GM10266 (cell line): Measurements from ENCODE around the gene DDX31.
"Not testable (repeated sequence)": the region's sequence is repeated elsewhere in the genome, so short reads cannot be mapped to it uniquely, and the experiment has no call there.

ENCODE experiments used
- DNase-seq: peaks from one replicate; pipeline ENCODE4 v3.0.0; 2012; ENCODE audit errors: extremely low spot score
- TF ChIP-seq, protein P1 (sequence below): IDR thresholded peaks from 2 replicates; pipeline ENCODE4 v1.5.1; 2012; ENCODE audit warnings: mild to moderate bottlenecking, low read depth; ENCODE audit not compliant: control insufficient read depth, insufficient read depth; ENCODE audit errors: missing control alignments

The DDX31 gene

DNA sequence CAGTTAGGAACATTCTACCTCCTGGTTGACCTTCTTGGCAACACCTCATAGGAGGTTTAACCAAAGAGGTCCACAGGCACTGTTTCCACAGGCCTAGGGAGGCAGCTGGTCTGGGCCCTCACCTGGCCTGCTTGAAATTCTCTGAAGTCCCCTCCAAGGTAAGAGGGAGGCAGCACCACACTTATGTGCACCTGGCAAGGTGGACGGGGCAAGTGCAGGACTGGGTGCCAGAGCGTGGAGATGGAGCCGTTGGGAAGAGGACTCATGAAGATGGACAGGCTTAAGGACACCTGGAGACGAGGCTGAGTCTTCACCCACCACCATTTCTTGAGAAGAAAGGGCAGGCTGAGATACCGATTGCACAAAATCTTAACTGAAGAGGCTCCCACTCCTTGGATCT lies 94.0 kb downstream of the DDX31 start:
- TF ChIP-seq, protein P1, sequence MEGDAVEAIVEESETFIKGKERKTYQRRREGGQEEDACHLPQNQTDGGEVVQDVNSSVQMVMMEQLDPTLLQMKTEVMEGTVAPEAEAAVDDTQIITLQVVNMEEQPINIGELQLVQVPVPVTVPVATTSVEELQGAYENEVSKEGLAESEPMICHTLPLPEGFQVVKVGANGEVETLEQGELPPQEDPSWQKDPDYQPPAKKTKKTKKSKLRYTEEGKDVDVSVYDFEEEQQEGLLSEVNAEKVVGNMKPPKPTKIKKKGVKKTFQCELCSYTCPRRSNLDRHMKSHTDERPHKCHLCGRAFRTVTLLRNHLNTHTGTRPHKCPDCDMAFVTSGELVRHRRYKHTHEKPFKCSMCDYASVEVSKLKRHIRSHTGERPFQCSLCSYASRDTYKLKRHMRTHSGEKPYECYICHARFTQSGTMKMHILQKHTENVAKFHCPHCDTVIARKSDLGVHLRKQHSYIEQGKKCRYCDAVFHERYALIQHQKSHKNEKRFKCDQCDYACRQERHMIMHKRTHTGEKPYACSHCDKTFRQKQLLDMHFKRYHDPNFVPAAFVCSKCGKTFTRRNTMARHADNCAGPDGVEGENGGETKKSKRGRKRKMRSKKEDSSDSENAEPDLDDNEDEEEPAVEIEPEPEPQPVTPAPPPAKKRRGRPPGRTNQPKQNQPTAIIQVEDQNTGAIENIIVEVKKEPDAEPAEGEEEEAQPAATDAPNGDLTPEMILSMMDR: no peak
- DNase-seq: no peak

DNA sequence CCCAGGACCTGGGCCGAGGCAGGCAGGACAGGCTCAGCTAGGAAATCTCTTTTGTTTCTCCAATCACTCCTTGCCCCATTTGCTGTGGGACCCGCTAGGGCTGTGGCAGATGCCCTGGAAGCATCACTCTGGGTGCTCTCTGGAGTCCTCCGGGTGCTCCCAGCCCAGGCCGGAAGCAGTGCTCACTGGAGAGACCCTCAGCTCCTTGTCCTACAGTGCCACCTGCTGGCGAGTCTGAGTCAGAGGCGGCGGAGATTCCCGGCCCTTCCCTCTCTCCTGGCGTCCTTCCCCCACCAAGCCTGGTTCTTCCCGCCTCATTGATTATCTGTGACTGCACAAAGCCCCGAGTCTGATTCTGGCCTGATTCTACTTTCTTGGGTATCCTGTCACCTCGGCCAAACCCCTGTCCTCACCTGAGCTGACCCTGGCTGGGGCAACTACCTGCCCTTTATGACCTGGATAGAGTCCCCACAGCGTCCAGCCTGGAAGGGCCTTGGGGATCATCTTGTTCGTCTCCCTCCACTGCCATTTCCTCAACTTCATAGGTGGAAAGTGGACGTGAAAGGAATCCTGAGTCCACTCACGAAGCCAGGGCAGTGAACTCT lies 94.7 kb downstream of the DDX31 start:
- TF ChIP-seq, protein P1: peak; percentile 74
- DNase-seq: peak; percentile 79

DNA sequence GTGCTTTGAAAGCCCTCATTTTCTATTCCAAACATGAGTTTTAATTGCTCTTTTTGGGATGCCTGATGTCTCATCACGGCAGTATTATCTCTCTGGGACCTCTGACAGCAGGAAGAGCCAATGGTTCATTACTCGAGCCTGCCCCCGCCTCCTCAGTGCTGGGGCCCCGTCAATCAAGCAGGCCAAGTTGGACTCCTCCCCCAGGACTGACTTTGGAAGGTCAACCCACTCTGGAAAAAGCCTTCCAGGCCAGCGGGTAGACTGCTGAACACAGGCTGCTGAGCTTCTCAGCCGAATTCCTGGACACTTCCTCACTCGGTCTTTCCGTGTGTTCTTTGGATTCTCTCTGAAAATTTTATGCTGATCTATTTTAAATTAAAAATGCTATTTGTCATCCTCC lies 96.9 kb downstream of the DDX31 start:
- TF ChIP-seq, protein P1: no peak

DNA sequence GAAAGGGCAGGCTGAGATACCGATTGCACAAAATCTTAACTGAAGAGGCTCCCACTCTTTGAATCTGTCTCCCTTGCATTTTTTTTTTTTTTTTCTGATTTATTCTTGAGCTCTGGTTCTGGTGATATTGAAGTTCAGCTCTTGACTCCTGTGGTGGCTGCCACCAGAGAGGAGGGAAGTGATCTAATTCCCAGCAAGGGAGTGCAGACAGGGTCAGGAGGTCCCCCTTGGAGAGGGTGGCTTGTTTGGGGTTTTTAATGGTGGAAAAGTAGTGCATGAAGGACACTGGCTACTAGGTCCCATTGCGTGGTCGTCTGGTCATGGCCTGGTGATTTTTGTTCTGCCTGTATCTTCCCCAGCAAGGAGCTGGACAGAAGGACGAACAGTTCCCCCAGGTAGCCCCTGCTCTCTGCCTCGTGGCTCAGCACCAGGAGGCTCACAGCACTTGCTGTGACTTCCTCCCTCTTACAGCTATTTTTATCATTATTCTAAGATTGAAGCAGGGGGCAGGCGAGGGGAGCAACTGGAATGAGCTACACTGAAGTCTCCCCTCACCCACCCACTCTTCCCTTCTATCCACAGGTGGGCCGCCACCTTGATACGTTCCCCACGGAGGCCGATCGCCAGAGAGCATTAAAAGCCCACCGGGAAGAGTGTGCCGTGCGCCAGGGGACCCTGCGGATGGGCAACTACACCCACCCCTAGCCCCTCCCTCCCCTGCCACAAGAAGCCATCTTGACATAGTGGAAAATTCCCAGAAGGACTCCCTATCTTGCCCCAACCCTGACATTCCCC lies 97.8 kb downstream of the DDX31 start:
- TF ChIP-seq, protein P1: no peak
- DNase-seq: no peak

More for the DNA sequence above, 96.9 kb downstream of the DDX31 start:
- DNase-seq: no peak

DNA sequence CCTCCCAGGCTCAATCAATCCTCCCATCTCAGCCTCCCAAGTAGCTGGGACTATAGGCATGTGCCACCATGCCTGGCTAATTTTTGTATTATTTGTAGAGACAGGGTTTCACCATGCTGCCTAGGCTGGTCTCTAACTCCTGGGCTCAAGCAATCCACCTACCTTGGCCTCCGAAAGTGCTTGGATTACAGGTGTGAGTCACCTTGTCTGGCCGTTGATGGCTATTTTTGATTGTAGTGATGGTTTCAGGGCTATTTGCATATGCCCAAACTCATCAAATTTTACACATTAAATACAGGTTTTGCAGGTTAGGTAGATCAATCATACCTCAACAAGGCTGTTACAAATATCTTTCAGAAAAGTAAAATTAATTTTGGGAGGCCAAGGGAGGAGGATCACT lies 101.0 kb downstream of the DDX31 start:
- not testable (repeated sequence) for DNase-seq

DNA sequence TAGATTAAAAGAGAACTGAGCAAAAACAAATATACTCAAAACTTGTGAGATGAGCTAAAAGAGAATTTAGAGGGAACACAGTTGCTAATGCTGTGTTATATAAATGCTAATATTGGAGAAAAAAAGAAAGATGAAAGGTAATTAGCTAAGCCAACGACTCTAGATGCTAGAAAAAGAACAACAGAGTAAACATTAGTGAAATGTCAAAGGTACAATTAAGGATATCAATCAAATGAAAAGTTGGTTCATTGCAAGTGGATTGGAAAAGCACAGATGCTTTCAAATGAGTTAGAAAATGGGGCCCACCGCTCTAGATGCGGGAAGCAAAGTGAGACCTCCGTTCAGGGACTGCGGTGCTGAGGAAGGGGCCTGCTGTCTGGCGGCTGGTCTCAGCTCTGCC lies 105.3 kb downstream of the DDX31 start:
- no peak for DNase-seq
- TF ChIP-seq, protein P1: no peak

DNA sequence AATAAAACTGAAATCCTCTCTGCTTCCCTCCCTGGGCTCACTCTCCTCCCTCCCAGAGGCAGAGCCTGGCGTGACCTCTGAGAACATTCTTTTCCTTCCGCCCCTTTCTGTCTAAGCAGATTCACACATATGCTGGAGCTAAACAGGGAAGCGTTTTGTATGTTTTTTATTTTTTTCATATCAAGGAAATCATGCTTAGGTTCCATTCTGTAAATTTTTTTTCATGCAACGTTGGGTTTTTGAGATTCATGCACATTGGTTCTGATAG lies 107.5 kb downstream of the DDX31 start:
- TF ChIP-seq, protein P1: no peak
- DNase-seq: no peak
